Right cardiac atrium (tissue), 5 donors: ENCODE measurements around the gene OPRD1. TPM values are rescaled to one million over a fixed set of nuclear protein-coding genes. Genes with fewer than 3 reads are reported as not detected.
A peak's percentile ranks its signal among the peaks of the same experiment; 100 is the strongest.

Source experiments
- ATAC-seq, 2 donors: fragments of 200-7000 bp; cut with Tn5 transposase; one replicate each; pipeline versions ENCODE4 v1.8.0 to v1.9.1; 2020; ENCODE audit warnings: moderate library complexity in 2 of 2, mild to moderate bottlenecking in 1 of 2
- DNase-seq, 3 donors: peaks; one replicate each; pipeline ENCODE4 v3.0.0-alpha.2; 2020
- H3K27ac ChIP-seq: one replicate; pipeline ENCODE4 v1.5.1; 2013; ENCODE audit warnings: mild to moderate bottlenecking, low read length, control low read depth, moderate library complexity
- H3K27me3 ChIP-seq: one replicate; pipeline ENCODE4 v1.6.1; 2013; ENCODE audit not compliant: control insufficient read depth, insufficient read depth
- H3K4me1 ChIP-seq: one replicate; pipeline ENCODE4 v1.6.1; 2013; ENCODE audit warnings: low read length; ENCODE audit not compliant: control insufficient read depth, insufficient read depth
- H3K4me3 ChIP-seq: one replicate; pipeline ENCODE4 v1.5.1; 2013; ENCODE audit warnings: low read length, control low read depth
- H3K9me3 ChIP-seq: one replicate; pipeline ENCODE4 v1.6.1; 2013; ENCODE audit warnings: low read length; ENCODE audit not compliant: control insufficient read depth
- WGBS: extraction: QIAGEN DNeasy Blood & Tissue Kit; methylation state at CpG from one replicate; pipeline ENCODE4 v1.1.7; 2013; 5-methylcytosine and 5-hydroxymethylcytosine counted together
- intact Hi-C, 4 donors: fragments of 100-400 bp; cut with DNase I; formaldehyde crosslinking; loops; one replicate each; pipeline versions ENCODE4 v1.11.0 to v1.14.0; 2022 to 2023
- polyA plus RNA-seq: library from polyadenylated mRNA; stranded (reverse); fragments of 200-250 nt; gene quantifications from one replicate; pipeline ENCODE4 v1.2.3, GENCODE V29; 2013
- total RNA-seq, 4 donors: library from RNA; stranded (reverse); fragmentation: NEBNext Ultra II Directional; extraction: Animal tissue kit (Norgen Biotek cat#: 25700); gene quantifications; one replicate each; pipeline ENCODE4 v1.2.1, GENCODE V29; 2021
- donor health status: healthy with polysubstance abuse.
- donor health status: DM: no; HTN: yes; CAD: no.
- donor health status: DM: no; HTN: no; CAD: no.
- donor health status: DM: no; HTN: yes; CAD: no; lungs with severe emphysema.
- donor health status: DM: yes; HTN: yes; CAD: no.

The OPRD1 gene
- total and polyA plus RNA-seq, 5 donors = under 0.01 TPM; not detected in 4

DNA sequence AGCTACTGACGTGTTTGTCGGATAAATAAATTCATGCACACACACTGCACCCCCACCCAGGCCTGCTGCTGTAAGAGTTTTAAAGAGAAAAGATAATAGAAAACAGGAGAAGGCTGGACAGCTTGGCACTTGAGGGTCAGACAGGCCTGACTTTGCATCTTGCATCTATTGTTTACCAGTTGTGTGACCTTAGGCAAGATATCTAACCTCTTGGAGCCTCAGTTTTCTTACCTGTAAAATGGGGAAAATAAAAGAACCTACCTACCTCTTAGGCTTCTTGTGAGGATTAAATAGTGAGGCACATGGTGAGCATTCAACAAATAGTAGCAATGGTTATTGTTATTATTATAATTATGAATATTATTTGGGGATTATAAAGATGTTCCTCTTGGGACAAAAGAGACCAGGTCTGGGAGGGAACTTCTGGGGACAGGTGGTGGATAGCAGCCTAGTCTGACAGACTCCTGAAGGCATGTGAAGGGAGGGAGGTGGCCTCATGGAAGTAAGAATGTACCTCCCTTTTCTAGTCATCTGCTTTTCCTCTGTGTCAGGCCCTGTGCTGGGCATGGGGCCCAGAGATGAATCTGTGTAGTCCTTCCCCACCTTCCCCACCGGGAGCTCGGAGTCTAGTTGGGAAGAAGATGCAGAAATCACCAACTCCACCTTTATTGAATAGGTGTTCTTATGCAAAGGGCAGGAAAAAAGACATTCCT, 84.1 kb downstream of the OPRD1 start:
- intact Hi-C loops = no loop called here

GRCh38 chr1:28896609-28896986, 84.6 kb downstream of the OPRD1 start:
- DNase-seq (no peak), ATAC-seq (no peak)
- peaks cover 12% of the 10 kb centered on the region for H3K4me1 ChIP-seq
- no peaks in the 10 kb centered on the region for H3K27me3 ChIP-seq
- no peak overlapping the region for H3K4me3 ChIP-seq
- WGBS = 58% methylated on average over 3 of the region's 3 CpGs
- no peaks in the 10 kb centered on the region for H3K9me3 ChIP-seq
- H3K27ac ChIP-seq = no peak overlapping the region
- intact Hi-C loops = no loop called here

More for the DNA sequence above, 84.1 kb downstream of the OPRD1 start:
- 70% methylated on average over 4 of the region's 4 CpGs for WGBS
- DNase-seq (no peak), ATAC-seq (no peak)
- no peaks in the 10 kb centered on the region for H3K27me3 ChIP-seq
- no peaks in the 10 kb centered on the region for H3K9me3 ChIP-seq
- H3K4me3 ChIP-seq = no peak overlapping the region
- H3K4me1 ChIP-seq = peaks cover 12% of the 10 kb centered on the region
- no peak overlapping the region for H3K27ac ChIP-seq

DNA sequence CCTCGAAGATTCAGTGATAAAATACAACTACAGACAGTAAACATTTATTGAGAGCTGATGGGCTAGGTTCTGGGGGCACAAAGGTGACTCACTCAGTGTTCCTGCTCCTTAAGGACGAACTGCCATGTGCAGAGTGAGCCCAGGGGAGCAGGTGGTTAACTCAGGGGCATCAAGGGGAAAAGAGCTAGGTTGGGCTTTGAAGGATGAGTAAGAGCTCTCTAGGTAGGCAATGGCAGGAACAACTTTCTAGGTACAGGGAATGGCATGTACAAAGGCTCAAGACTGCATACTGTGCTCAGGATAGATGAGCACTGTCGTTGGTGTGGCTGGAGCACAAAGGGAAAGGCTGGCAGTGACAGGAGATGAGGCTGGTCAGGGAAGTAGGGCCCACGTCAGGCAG, 85.8 kb downstream of the OPRD1 start:
- WGBS = 85% methylated on average over 4 of the region's 4 CpGs

GRCh38 chr1:28898405-28898881, 86.5 kb downstream of the OPRD1 start:
- intact Hi-C loops = no loop called here
- Histone ChIP-seq H3K4me3 (no peak overlapping the region), H3K27me3 (no peaks in the 10 kb centered on the region), H3K9me3 (no peaks in the 10 kb centered on the region), H3K4me1 (peaks cover 12% of the 10 kb centered on the region), H3K27ac (no peak overlapping the region)
- 44% methylated on average over 3 of the region's 3 CpGs for WGBS
- ATAC-seq (peak; percentile 42 to 49), DNase-seq (peak; percentile 40 to 80 (median 75))

More for the DNA sequence above, 85.8 kb downstream of the OPRD1 start:
- Histone ChIP-seq H3K27ac (no peak overlapping the region), H3K4me1 (peaks cover 12% of the 10 kb centered on the region), H3K9me3 (no peaks in the 10 kb centered on the region), H3K4me3 (no peak overlapping the region), H3K27me3 (no peaks in the 10 kb centered on the region)
- no peak for DNase-seq
- no peak for ATAC-seq
- intact Hi-C loops = no loop called here

- WGBS = 24% methylated on average over 2 of the region's 2 CpGs
- Histone ChIP-seq H3K4me1 (peaks cover 12% of the 10 kb centered on the region), H3K27ac (no peak overlapping the region), H3K27me3 (no peaks in the 10 kb centered on the region), H3K4me3 (no peak overlapping the region), H3K9me3 (no peaks in the 10 kb centered on the region)
- intact Hi-C loops = no loop called here
- DNase-seq (no peak), ATAC-seq (no peak)
These were observed 87.3 kb downstream of the OPRD1 start for GRCh38 chr1:28899267-28899666.

DNA sequence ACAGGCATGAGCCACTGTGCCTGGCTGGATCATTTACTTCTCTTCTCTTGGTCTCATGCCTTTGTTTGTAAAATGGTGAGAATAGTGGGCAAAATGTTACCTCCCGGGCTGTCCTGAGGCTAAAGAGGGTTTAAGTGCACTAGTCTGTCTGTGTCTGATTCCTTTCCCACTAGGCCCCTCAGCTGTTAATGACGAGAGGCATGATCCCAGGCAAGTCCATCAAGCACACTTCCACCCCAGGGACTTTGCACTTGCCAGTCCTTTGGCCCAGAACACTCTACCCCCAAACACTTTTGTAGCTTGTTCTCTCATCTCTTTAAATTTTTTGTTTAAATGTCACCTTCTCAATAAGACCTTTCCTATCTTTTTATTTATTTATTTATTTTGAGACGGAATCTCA, 88.6 kb downstream of the OPRD1 start:
- ATAC-seq (no peak), DNase-seq (no peak)
- Histone ChIP-seq H3K4me1 (peaks cover 12% of the 10 kb centered on the region), H3K4me3 (no peak overlapping the region), H3K27ac (no peak overlapping the region), H3K27me3 (no peaks in the 10 kb centered on the region), H3K9me3 (no peaks in the 10 kb centered on the region)
- intact Hi-C loops = no loop called here
- WGBS = 93% methylated on average over 3 of the region's 3 CpGs

DNA sequence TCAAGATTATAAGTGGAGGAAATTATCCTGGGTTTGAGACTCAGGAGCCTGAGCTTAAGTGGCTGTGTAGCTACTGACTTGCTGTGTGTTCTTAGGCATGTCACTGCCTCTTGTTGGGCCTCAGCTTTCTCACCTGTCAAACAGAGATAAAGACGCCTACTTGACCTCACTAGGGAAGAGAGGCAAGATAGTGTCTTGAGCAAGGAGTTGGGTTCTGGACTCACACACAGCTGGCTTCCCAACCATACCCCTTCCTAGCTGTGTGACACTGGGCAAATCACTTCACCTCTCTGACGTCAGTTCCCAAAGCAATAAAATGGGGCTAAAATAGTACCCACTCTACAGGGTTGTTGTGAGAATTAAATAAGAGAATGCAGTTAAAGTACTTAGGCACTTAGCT, 90.8 kb downstream of the OPRD1 start:
- no peaks in the 10 kb centered on the region for H3K9me3 ChIP-seq
- H3K4me1 ChIP-seq = peaks cover 13% of the 10 kb centered on the region
- WGBS = 93% methylated on average over 2 of the region's 2 CpGs
- ATAC-seq (no peak), DNase-seq (no peak)
- no peak overlapping the region for H3K27ac ChIP-seq
- no peaks in the 10 kb centered on the region for H3K27me3 ChIP-seq
- intact Hi-C loops = no loop called here
- no peak overlapping the region for H3K4me3 ChIP-seq

DNA sequence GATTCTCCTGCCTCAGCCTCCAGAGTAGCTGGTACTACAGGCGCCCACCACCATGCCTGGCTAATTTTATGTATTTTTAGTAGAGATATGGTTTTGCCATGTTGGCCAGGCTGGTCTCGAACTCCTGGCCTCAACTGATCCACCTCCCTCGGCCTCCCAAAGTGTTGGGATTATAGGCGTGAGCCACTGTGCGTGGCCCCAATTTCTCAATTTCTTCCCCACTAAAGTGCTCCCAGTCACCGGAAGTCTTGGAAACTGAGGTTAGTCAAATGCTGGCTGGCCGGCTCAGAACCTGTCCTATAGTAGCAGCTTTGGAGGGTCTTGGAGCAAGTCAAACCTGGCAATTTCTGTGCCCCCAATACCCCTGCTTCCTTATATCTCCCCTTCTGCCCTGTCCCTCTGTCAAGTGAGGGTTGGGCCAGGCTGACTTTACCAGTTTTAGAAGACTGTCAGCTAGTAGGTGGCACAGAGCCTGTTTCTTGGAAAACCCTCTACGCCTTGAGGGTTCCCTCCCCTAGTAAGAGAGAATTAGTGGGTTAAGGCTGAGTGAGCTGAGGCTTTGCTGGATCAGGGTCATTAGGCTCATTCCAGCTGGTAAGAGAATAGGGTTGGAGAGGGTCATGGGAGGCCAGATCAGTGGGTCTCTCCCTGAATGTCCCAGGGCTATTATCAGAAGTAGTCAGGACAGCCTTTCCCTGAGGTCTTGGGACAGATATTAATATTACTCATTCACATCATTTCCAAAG, 94.1 kb downstream of the OPRD1 start:
- no peak overlapping the region for H3K4me3 ChIP-seq
- peaks cover 1% of the 10 kb centered on the region for H3K4me1 ChIP-seq
- no peaks in the 10 kb centered on the region for H3K9me3 ChIP-seq
- 96% methylated on average over 8 of the region's 8 CpGs for WGBS
- DNase-seq = no peak
- H3K27me3 ChIP-seq = no peaks in the 10 kb centered on the region
- no peak for ATAC-seq
- intact Hi-C loops = no loop called here
- H3K27ac ChIP-seq = no peak overlapping the region

GRCh38 chr1:28909198-28909597, 97.2 kb downstream of the OPRD1 start:
- intact Hi-C loops = no loop called here
- WGBS = 95% methylated on average over 2 of the region's 2 CpGs
- ATAC-seq = no peak

DNA sequence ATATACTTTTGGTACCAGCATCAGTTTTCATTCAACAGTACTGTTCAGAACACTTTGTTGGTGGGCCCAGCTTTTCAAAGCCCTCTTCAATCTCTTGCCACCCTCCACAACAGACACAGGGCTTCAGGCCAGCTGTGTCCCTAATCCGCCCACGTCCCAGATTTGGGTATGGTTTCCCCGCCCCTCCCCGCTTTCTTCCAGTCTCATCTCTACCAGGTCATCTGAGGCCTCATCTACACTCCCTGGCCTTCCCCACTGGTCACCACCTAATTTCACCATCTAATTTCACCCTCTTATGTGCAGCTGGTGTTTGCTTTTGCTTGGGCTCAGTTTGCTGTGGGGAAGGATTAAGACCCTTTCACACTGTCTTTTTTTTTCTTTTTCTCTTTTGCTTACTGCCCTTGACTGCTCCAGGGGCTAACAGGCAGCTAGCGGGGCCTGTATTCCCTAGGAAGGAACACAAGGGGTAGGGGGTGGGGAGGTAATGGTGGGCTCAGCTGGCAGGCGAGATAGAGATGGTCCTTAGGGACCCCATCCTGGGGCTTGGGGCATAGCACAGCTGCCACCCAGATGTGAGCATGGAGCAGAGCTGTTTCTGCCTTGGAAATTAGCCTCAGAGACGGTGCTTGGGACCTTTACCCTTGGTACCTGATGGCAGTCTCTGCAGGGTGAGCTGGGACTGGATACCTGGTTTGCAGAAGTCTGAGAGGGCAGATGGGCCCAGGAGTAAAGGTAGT, 98.6 kb downstream of the OPRD1 start:
- H3K4me1 ChIP-seq = peaks cover 6% of the 10 kb centered on the region
- no peak overlapping the region for H3K4me3 ChIP-seq
- WGBS = 88% methylated on average over 7 of the region's 7 CpGs
- ATAC-seq = no peak
- no peaks in the 10 kb centered on the region for H3K9me3 ChIP-seq
- no peaks in the 10 kb centered on the region for H3K27me3 ChIP-seq
- no peak for DNase-seq
- intact Hi-C loops = no loop called here
- H3K27ac ChIP-seq = no peak overlapping the region

More at GRCh38 chr1:28909198-28909597, 97.2 kb downstream of the OPRD1 start:
- H3K27ac ChIP-seq = no peak overlapping the region
- no peak overlapping the region for H3K4me3 ChIP-seq
- H3K4me1 ChIP-seq = peaks cover 1% of the 10 kb centered on the region
- no peaks in the 10 kb centered on the region for H3K27me3 ChIP-seq
- no peak for DNase-seq
- no peaks in the 10 kb centered on the region for H3K9me3 ChIP-seq

GRCh38 chr1:28913786-28914227, 101.8 kb downstream of the OPRD1 start:
- 36% methylated on average over 10 of the region's 10 CpGs for WGBS
- Histone ChIP-seq H3K4me1 (peaks cover 4% of the 10 kb centered on the region), H3K27me3 (no peaks in the 10 kb centered on the region), H3K4me3 (peak overlapping the region; percentile 71), H3K9me3 (no peaks in the 10 kb centered on the region), H3K27ac (no peak overlapping the region)
- intact Hi-C loops = no loop called here
- ATAC-seq (no peak), DNase-seq (no peak)
